ENCODE data around the gene GNPDA1. TPM values are rescaled to one million over a fixed set of nuclear protein-coding genes. Genes with fewer than 3 reads are reported as not detected.

GNPDA1 gene
- total and polyA plus RNA-seq, 2 of the 8 experiments (the other 6 are each of a cell fraction or from before 2014, with no cell fraction given), result 33.0 to 94.3 TPM

DNA sequence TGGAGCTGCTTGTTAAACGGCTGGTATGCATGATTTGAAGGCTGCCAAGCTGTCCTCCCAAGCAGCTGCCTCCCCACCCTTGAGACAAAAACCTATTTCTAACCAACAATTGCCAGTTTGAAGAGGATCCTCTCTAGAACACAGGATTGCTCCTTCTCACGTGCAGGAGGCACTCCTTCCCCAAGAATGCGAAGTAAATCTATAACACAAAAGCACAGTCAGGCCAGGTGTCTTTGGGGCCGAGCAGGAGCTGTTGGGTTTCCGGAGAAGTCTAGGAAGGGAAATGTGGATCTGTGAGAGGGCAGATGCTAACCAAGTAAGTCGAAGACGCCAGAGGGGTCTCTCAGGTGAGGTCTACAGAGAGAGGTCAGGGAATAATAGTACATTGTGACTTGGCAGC lies 35.4 kb upstream of the GNPDA1 start:
- no peak overlapping the region for H3K14ac ChIP-seq (ENCODE audit: insufficient read length)
- DNase-seq (ENCODE audit: low read depth in 1 of 2, low spot score in 2 of 2) (no peak), FAIRE-seq (peak; percentile 45)
- no peaks in the 10 kb centered on the region for H3K79me1 ChIP-seq (ENCODE audit: low read depth, low read length)
- no peaks in the 10 kb centered on the region for H3K9me3 ChIP-seq (ENCODE audit: insufficient read depth in 2 of 2, low read depth in 1 of 2, low read length in 1 of 2)
- no peak overlapping the region for H2BK5ac ChIP-seq (ENCODE audit: low read depth, low read length)
- no peak overlapping the region for H2AK5ac ChIP-seq (ENCODE audit: low read depth, low read length)
- H3K79me2 ChIP-seq (ENCODE audit: control insufficient read depth in 1 of 2, insufficient read depth in 2 of 2, low read length in 2 of 2), result no peaks in the 10 kb centered on the region
- H2BK12ac ChIP-seq (ENCODE audit: low read depth, low read length), result no peak overlapping the region
- H3K9ac ChIP-seq (replicated peaks in 1 of 4; ENCODE audit: extremely low read depth in 1 of 4, low read depth in 3 of 4, low read length in 3 of 4), result no peak overlapping the region
- H2AFZ ChIP-seq (ENCODE audit: low read length), result peak overlapping the region; percentile 59
- no peak overlapping the region for H2BK120ac ChIP-seq (replicated peaks; ENCODE audit: low read depth, low read length)
- H3K23ac ChIP-seq (ENCODE audit: insufficient read length), result no peak overlapping the region
- H3K27ac ChIP-seq (ENCODE audit: low read depth, low read length), result no peak overlapping the region
- H3K4me1 ChIP-seq (replicated peaks in 1 of 4; ENCODE audit: control insufficient read depth in 3 of 4, insufficient read depth in 4 of 4, low read length in 3 of 4), result peaks cover 0 to 5% (median under 1%) of the 10 kb centered on the region in 4 experiments; a peak in 3 of 7 replicates
- H3K56ac ChIP-seq (replicated peaks; ENCODE audit: insufficient read length, low read depth, low read length), result no peak overlapping the region
- no peak overlapping the region for H3K18ac ChIP-seq (ENCODE audit: extremely low read depth, low read length)
- no peaks in the 10 kb centered on the region for H3K27me3 ChIP-seq (replicated peaks in 1 of 4; ENCODE audit: control insufficient read depth in 3 of 4, extremely low read depth in 1 of 4, insufficient read depth in 3 of 4, low read length in 3 of 4)
- no peaks in the 10 kb centered on the region for H3K36me3 ChIP-seq (ENCODE audit: control insufficient read depth in 2 of 4, insufficient read depth in 4 of 4, low read length in 3 of 4)
- no peak overlapping the region for H4K8ac ChIP-seq (ENCODE audit: extremely low read depth, insufficient read depth, low read length)
- H4K20me1 ChIP-seq (replicated peaks in 1 of 2; ENCODE audit: control insufficient read depth in 1 of 2, insufficient read depth in 2 of 2, low read length in 2 of 2), result no peaks in the 10 kb centered on the region
- H4K5ac ChIP-seq (ENCODE audit: insufficient read length, low read depth, low read length), result no peak overlapping the region
- H2BK20ac ChIP-seq (ENCODE audit: low read length), result no peak overlapping the region
- H3K4me2 ChIP-seq (ENCODE audit: insufficient read depth in 1 of 2, low read depth in 2 of 2, low read length in 2 of 2), result no peak overlapping the region
- no peak overlapping the region for H3K4ac ChIP-seq (replicated peaks; ENCODE audit: insufficient read length, low read depth, low read length)
- no peak overlapping the region for H2BK15ac ChIP-seq (ENCODE audit: low read length)
- no peak overlapping the region for H4K91ac ChIP-seq (replicated peaks; ENCODE audit: insufficient read length, low read length)
- ChIA-PET CTCF (ENCODE audit: partially characterized antibody) (interaction anchor here (0.6 to 3.1 kb wide), 21 partner anchors 9 to 501 kb away, joined by 3 to 18 read pairs (median 4); partner anchors contain the start of gene GNPDA1), POLR2A (ENCODE audit: partially characterized antibody) (interaction anchor here (0.6 to 1.5 kb wide), 3 partner anchors 23 to 91 kb away, joined by 3 to 4 read pairs (median 4); partner anchors contain the start of gene GNPDA1)
- no peaks in the 10 kb centered on the region for H3K23me2 ChIP-seq (ENCODE audit: low read depth, low read length)
- H3K4me3 ChIP-seq (ENCODE audit: extremely low read depth in 1 of 4, insufficient read depth in 2 of 4, low read depth in 3 of 4, low read length in 4 of 4), result no peak overlapping the region
- WGBS, 2 experiments (ENCODE audit: extremely low coverage in 1 of 2, insufficient coverage in 1 of 2, insufficient read length in 1 of 2, insufficient replicate concordance in 2 of 2, low coverage in 1 of 2, low lambda C conversion rate in 2 of 2, missing lambda C conversion rate in 1 of 2), result 52% methylated on average over 7 of the region's 7 CpGs; no CpG with 5 or more reads in 1 of the 2 experiments
- TF ChIP-seq RFX5 (IDR thresholded peaks at IDR 0.05; ENCODE audit: borderline replicate concordance, low read depth, low read length) (no peak), SP1 (IDR thresholded peaks at IDR 0.05; ENCODE audit: low read depth, low read length) (no peak), TCF12 (IDR thresholded peaks at IDR 0.05; ENCODE audit: low read depth, low read length) (peak; percentile 75; the same call in 1 of the 2 replicates), FOSL1 (IDR thresholded peaks at IDR 0.05; ENCODE audit: insufficient read depth, low read depth, low read length) (no peak), CBX8 (IDR thresholded peaks at IDR 0.05; ENCODE audit: borderline replicate concordance, low read depth, low read length) (no peak), KDM1A (IDR thresholded peaks at IDR 0.05; ENCODE audit: borderline replicate concordance, low read length) (no peak), CREB1 (IDR thresholded peaks at IDR 0.05) (no peak), SRF (IDR thresholded peaks at IDR 0.05; ENCODE audit: low read depth, low read length) (no peak), SAP30 (IDR thresholded peaks at IDR 0.05; ENCODE audit: insufficient read depth, insufficient replicate concordance, low read length) (no peak), TBP (IDR thresholded peaks at IDR 0.05; ENCODE audit: low read depth, low read length) (no peak), POU5F1 (IDR thresholded peaks at IDR 0.05; ENCODE audit: low read depth, low read length) (no peak), KDM4A (IDR thresholded peaks at IDR 0.05; ENCODE audit: low read depth, low read length, severe bottlenecking) (no peak), NANOG (IDR thresholded peaks at IDR 0.05; ENCODE audit: insufficient read depth, low read depth, low read length, poor library complexity, severe bottlenecking) (no peak)
- TF ChIP-seq, protein P1, sequence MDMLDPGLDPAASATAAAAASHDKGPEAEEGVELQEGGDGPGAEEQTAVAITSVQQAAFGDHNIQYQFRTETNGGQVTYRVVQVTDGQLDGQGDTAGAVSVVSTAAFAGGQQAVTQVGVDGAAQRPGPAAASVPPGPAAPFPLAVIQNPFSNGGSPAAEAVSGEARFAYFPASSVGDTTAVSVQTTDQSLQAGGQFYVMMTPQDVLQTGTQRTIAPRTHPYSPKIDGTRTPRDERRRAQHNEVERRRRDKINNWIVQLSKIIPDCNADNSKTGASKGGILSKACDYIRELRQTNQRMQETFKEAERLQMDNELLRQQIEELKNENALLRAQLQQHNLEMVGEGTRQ (IDR thresholded peaks at IDR 0.05; ENCODE audit: low read length), result no peak

Data from H1 (cell line).